NCI-H510A treated with DMSO at 0.1 percent for 48 hours (cell line): ENCODE results near the gene PPFIA3.
"Not testable (repeated sequence)": the region's sequence is repeated elsewhere in the genome, so short reads cannot be mapped to it uniquely, and the experiment has no call there.

ENCODE experiments used
- DNase-seq: peaks from one replicate; lab custom pipeline; 2025; lab: John Stamatoyannopoulos, UW

Gene PPFIA3

DNA sequence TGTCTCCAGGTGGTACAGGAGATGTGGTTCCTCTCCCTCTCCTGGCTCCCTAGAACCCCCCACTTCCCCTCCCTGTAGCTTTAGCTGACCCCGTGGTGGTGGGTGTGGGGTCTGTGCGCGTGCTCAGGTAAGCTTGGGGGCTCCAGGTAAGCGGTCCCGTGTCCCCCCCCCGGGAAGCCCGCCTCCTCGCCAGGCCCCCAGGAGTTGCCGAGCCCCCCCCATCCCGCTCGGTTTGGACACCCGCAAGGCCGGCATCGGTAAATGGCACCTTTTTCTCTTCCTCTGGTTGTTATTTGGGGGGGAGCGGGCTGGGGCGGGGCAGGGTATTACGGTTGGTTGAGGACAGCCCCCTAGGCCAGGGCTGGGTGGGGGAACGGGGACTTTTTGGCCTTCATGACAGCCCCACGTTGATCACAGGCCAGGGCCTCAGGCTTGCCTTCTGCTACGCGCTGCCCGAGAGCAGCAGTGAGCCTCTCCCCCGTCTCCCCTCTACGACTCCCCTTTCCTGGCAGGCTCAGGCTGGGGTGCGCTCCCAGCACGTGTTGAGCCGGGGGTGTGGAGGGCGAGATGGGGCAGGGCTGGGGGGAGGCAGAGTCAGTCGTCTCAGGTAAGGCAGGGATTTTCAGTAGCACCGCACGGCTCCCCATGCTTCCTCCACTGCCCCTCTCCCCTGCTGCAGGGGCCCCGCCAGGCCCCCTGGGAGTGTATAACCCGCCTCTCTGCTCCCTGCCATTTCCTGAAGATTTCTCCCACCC lies 15.8 kb upstream of the PPFIA3 start:
- DNase-seq = no peak

DNA sequence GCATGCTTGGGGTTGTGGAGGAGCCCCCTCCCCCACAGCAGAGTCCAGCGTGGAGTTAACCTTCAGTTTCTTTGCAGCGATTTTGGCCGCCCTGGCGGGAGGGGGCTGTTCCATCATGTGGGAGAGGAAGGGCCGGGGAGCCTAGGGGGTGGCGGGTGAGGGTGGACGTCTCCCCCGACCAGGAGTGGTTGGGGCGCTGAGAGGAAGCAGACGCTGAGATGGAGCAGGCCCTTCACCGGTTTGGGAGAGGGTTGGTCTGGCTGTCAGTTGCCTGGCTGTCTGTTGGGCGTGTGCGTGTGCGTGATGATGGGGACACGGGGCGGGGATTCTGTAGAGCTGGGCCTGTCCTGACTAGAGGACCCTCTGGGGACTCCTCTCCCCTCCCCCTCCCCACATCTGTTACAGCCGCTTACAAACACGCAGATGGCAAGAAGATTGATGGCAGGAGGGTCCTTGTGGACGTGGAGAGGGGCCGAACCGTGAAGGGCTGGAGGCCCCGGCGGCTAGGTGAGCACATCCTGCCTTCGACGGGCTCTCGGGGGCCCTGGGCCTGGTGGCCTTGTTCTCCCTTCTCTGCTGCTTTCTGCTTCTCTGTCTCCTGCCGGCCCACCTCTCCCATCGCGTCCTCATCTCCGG lies 15.0 kb upstream of the PPFIA3 start:
- DNase-seq = no peak

DNA sequence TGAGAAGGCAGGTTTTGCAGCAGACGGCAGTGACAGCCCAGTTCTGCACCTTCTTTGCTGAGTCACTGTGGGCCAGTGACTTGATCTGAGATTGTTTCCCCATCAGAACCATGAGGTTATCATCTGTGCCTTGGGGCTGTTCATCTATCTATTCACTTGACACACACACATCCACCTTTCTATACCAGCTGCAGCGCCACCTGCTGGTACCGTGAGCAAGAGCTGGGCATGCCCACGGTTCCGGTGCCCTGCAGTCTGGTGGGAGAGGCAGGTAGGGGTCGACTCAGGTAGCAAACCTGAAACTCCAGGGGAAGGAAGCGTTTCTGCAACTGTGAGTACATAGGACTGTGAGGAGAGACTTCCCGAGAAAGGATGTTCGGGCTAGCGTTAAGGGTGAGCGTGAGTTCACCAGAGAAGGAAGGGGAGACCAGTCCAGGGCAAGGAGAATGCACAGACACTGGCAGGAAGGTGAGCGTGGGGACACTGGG lies 12.7 kb upstream of the PPFIA3 start:
- DNase-seq = peak; percentile 42

DNA sequence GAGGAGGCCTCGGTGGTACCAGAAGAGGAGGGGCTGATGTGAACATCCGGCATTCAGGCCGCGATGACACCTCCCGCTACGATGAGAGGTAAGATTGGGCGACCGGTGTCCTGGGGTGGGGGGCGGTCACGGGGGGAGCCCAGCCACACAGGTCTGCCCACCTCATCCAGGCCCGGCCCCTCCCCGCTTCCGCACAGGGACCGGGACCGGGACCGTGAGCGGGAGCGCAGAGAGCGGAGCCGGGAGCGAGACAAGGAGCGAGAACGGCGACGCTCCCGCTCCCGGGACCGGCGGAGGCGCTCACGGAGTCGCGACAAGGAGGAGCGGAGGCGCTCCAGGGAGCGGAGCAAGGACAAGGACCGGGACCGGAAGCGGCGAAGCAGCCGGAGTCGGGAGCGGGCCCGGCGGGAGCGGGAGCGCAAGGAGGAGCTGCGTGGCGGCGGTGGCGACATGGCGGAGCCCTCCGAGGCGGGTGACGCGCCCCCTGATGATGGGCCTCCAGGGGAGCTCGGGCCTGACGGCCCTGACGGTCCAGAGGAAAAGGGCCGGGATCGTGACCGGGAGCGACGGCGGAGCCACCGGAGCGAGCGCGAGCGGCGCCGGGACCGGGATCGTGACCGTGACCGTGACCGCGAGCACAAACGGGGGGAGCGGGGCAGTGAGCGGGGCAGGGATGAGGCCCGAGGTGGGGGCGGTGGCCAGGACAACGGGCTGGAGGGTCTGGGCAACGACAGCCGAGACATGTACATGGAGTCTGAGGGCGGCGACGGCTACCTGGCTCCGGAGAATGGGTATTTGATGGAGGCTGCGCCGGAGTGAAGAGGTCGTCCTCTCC lies 11.5 kb upstream of the PPFIA3 start:
- no peak for DNase-seq

DNA sequence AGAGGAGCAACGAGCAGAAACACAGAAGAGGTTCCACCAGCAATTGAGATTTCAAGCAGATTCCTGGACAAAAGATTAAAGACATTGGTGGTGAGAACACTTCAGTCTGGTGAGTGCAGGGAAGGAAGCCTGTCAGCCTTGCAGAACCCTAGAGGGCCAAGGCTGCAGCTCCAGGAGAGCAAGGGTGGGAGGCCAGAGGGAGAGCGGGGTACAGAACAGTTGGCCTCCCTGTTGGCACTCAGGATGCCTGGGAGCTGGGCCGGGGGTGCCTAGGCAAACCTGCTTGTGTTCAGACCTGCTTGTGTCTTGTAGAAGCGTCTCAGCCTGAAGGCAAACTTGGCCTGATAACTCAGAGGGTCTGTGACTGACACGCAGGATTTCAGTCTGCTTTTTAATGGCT lies 10.3 kb upstream of the PPFIA3 start:
- no peak for DNase-seq

DNA sequence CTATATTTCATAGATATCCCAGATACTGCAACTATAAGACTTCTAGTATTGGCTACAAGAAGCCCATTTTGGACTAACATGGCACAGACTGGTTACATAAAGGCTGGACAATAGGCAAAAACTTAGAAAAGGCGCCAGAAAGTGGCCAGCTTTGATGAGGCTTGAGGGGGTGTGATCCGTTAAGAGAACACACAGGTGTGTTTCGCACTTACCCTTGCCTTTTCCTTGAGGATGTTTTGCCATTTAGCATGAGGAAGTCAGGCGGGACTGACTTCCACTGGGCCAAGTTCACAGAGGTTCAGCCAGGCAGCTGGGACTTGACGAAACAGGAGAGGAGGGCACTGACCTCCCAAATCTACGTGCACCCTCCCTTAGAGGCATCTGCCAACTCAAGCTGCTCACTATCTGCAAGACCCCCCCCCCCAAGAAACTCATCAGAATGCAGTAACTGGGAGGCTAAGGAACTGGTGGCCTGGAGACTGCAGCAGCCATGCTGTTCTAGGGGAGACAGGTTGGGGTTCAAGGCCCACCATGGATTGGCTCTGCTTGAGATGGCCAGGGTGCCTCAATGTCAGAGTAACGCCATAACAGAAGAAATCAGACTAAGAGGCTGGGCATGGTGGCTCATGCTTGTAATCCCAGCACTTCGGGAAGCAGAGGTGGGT lies 9.6 kb upstream of the PPFIA3 start:
- no peak for DNase-seq

DNA sequence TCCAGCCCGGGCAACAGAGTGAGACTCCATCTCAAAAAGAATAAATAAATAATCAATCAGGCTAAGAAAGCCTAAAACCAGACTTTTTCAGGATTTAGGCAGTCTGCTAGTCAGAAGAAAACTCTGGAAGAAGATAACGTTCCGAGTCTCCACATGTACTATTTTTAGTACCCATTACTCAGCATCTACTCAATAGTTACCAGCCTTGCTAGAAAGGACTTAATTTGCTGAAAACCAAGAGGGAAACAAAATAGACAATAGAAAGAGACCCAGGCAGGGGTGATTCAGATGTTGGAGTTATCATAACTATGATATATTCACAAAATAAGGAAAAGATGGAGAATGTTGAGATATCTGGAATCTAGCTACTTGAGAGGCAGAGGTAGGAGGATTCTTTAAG lies 8.8 kb upstream of the PPFIA3 start:
- no peak for DNase-seq

DNA sequence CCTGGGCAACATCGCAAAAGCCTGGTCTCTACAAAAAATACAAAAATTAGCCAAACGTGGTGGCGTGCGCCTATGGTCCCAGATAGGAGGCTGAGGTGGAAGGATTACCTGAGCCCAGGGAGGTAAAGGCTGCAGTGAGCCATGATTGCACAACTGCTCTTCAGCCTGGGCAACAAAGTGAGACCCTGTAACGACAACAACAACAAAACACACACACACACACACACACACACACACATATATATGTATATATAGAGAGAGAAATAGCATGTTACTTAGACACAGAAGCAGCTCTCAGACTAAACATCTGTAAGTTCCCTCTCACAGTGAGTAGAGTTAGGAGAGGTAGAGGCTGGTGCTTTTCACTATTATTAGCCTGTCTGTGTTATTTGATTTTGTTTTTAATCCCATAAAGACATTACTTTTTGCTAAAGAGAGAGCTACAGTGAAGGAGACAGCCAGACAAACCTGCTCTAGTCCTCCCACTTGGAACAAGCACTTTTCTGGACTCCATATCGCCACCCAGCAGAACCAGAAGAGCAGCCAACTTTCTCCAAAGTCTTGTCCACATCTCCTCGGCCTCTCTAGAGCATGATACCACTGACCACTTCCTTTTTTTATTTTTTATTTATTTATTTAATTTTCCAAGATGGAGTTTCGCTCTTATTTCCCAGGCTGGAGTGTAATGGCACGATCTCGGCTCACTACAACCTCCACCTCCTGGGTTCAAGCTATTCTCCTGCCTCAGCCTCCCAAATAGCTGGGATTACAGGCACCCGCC lies 7.9 kb upstream of the PPFIA3 start:
- DNase-seq = no peak

DNA sequence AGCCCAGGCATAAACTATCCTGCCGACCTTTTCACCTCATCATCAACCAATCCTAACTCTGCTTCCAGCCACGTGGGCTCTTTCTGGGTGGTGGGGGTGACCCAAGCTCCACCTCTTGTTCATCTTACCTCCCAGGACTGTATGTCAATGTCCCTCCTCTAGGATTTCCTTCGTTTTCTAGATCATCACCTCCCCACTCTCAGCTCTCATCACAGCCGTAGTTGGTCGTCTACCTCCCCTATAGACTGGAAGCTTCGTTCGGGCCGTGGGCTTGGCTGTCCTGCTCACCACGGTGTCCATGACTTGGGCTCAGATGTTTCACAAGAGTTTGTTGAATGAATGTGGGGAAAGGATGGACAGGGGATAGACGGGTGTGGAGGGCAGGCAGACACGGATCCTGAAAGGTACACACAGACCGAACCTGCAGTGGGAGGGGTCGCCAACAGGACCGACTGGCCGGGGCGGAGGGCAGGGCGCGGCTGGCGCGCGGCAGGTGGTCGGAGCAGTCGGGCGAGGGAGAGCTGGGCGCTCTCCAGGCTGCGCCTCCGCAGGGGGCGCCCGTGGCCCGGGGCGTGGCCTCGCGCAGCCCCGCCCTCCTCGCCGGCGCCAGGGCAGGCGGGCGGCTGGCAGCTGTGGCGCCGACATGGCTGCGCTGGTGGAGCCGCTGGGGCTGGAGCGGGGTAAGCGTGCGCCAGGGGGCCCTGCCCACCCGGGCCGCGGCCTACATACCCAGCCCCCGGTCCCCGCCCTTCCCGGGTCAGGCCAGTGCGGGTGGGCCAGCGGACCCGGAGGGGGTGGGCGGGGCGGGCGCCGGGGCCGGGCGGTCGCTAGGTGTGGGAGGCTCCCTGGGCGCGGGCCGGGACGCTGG lies 5.3 kb upstream of the PPFIA3 start, which contains the start of gene LIN7B:
LIN7B (plus strand) TSS at position 609 of the 868 bp plus-strand sequence; CDS start at position 644, 35 bp downstream.
- DNase-seq = peak; percentile 68

DNA sequence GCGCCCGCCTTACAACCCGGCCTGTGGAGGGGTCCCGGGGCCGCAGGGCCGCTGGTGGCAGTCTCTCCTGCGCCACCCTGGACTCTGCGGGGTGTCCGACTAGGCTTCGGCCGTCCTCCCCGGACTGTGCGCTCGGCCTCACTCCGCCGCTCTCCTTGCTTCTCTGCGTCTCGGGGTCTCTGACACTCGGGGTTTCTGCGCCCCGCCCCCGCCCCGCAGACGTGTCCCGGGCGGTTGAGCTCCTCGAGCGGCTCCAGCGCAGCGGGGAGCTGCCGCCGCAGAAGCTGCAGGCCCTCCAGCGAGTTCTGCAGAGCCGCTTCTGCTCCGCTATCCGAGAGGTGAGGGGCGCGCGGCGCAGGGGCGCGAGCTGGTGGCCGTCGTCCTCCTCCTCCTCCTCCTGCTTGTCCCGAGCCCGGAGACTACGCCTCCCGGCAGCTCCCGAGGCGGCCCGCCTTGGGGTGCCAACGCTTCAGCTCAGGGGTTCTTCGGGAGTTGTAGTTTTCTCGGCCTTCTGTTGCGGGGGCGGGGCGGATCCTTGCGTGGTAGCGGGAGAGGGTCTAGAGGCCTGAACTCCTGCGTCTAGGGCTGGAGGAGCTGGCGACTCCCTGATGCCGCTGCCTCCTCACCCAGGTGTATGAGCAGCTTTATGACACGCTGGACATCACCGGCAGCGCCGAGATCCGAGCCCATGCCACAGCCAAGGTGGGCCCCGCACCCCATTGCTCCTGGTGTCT lies 4.5 kb upstream of the PPFIA3 start:
- no peak for DNase-seq

DNA sequence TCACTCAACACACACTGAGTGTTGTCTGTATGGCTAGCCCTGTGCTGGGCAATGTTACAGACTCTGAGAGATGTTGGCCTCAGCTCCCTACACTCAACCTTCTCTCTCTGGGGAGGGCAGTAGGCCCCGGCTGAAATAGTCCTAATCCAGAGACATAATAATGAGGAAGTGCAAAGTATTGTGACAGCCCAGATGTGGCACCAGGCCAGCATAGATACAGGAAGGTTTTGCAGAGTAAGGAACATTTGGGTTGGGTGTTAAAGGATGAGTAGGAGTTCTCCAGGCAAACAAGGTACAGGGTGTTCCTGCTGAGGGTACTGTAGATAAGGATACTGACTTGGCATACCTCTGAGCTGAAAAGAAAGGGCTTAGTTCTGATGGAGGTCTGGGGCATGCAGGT lies 2.8 kb upstream of the PPFIA3 start:
- DNase-seq = no peak

DNA sequence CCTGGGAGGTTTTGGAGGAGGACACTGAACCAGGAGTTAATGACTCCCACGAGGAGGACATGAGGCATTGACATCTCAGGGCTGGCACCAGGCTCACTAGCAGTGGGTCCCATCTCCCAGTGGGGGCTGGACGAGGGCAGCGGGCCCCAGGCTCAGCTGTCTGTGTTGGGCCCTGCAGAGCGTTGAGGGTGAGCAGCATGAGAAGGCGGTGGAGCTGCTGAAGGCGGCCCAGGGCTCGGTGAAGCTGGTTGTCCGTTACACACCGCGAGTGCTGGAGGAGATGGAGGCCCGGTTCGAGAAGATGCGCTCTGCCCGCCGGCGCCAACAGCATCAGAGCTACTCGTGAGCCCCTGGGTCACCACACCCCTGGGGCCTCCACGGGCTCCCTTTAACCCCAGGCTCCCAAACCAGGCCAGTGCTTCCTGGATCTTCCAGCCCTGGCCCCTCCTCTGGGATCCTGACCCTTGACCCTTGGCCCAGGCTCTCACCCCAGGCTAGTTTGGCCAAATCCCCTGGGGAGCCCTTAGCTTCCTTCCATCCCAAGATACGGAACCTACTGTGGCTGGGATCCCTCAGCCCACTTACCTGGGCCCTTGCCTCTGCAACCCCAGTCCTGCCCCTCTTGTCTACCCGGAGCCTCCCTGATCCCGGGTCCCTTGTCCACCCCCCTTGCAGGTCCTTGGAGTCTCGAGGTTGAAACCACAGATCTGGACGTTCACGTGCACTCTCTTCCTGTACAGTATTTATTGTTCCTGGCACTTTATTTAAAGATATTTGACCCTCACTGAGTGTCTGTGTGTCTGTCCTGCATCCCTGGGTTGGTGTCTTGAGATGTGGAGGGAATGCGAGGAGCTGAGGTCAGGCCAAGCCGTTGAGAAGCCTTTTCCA lies 1.4 kb upstream of the PPFIA3 start:
- DNase-seq = no peak

DNA sequence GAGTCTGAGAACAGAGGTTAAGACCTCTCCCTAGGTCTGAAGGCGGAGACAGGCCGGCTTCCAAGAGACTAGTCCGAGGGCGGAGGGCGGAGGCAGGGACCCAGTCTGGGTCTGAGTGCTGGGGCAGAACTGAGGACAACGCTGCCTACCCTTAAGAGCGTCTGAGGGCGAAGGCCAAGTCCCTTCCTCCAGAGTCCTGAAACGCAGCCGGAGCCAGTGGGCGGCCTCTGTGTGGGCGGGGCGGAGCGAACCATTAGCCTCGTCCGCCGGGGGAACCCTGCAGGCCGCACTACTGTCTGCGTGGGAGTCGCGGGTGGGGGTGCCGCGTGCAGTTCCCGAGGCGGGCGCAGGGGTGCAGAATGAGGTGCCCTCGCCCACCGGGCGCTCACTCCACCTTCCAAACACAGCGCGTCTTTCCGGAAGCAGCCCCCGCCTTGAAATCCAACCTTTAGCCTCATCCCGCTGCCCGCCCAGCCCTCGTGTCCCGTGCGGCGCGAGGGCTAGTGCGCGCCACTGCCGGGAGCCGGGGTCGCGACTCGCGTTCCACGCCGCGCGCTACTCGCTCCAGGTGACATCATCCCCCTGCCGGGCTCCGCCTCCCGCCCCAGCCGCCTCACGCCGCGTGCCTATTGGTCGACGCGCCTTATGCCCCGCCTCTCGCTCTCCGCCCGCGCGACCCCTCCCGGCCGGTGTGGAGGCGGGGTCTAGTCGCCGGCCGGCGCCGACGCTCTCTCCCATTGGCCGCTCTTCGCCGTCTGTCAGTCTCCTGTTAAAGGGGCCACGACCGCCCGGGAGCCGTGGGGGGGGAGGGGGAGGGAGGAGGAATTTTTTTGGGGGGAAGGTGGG lies 556 bp upstream of the PPFIA3 start, which contains the start of gene C19orf73:
C19orf73 (minus strand) TSS at position 579 of the 846 bp plus-strand sequence; CDS start at position 458, 121 bp downstream.
- DNase-seq = peak; percentile 92

DNA sequence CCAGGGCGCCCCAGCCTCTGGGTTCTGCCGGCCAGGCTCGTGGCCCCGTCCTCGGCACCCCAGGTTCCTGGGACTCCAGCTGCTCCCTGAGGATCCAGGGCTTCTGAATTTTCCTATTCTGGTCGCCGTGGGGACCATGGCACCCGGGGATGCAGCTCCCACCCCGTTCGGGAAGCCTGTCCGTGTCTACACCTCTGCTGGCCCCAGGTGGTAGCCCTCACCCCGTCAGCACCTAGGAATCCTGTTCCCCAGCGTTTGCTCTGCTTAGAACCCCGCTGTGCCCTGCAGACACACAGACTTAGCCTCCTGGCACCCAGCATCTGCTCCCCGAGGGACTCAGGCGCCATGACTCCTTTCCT lies 960 bp downstream of the PPFIA3 start:
- no peak for DNase-seq

DNA sequence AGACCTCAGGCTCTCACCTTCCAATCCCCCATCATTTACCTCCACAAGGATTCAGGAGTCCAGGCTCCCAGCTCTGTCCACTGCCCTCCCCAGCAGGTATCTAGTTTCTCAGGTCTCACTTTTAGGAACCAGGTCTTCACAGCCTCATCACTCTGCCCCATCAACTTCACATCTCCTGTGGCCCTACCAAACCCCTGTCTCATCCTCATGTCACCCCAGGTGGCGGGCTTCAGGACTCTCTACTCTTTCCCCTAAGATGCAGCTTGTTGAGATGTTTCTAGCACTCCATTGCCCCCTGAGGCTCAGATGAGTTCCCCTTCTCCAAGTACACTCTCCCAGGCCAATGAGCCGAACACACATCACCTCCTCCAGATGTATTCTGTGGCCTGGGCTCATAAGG lies 1.5 kb downstream of the PPFIA3 start:
- no peak for DNase-seq

DNA sequence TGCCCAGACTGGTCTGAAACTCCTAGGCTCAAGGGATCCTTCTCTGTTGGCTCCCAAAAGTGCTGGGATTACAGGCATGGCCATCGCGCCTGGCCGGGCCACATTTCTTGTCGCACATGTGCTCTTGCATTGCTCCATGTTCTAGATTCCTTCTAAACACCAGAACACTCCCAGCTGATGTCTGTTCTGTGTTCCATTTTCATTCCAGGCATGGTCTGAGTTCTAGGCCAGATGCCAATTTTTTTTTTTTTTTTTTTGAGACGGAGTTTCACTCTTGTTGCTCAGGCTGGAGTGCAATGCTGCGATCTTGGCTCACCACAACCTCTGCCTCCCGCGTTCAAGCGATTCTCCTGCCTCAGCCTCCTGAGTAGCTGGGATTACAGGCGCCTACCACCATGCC lies 2.5 kb downstream of the PPFIA3 start:
- DNase-seq = not testable (repeated sequence)

DNA sequence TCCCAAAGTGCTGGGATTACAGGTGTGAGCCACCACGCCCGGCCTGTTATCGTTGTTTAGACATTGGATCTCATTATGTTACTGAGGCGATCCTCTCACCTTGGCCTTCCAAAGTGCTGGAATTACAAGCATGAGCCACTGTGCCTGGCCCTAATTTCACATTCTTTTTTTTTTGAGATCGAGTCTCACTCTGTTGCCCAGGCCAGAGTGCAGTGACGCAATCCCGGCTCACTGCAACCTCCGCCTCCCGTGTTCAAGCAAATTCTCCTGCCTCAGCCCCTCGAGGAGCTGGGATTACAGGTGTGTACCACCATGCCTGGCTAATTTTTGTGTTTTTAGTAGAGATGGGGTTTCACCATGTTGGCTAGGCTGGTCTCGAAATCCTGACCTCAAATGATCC lies 3.9 kb downstream of the PPFIA3 start:
- DNase-seq = not testable (repeated sequence)
